Activated T-helper 17 cell treated with anti-CD3 and anti-CD28 coated beads, Interleukin-2, amount 50 U/mL, for 72 hours (primary cell): ENCODE results near the gene CRPPA. TPM values are rescaled to one million over a fixed set of nuclear protein-coding genes. Genes with fewer than 3 reads are reported as not detected.
A peak's percentile ranks its signal among the peaks of the same experiment; 100 is the strongest.
"Not testable (repeated sequence)": the region's sequence is repeated elsewhere in the genome, so short reads cannot be mapped to it uniquely, and the experiment has no call there.

ENCODE experiments used
- ATAC-seq: fragments of 150-1000 bp; cut with Tn5 transposase; replicated peaks from 2 replicates; pipeline ENCODE4 v1.10.0; 2021; ENCODE audit warnings: mild to moderate bottlenecking, moderate library complexity
- H3K27ac Mint-ChIP-seq: one replicate; pipeline ENCODE4 v1.8.0; 2022; ENCODE audit warnings: mixed read lengths
- H3K27me3 Mint-ChIP-seq: one replicate; pipeline ENCODE4 v1.8.0; 2022; ENCODE audit warnings: mixed read lengths
- H3K36me3 Mint-ChIP-seq: one replicate; pipeline ENCODE4 v1.8.0; 2022; ENCODE audit warnings: low read depth, mild to moderate bottlenecking, mixed read lengths
- H3K4me1 Mint-ChIP-seq: one replicate; pipeline ENCODE4 v1.8.0; 2022; ENCODE audit warnings: mixed read lengths
- H3K4me3 Mint-ChIP-seq: one replicate; pipeline ENCODE4 v1.8.0; 2022; ENCODE audit warnings: mild to moderate bottlenecking, mixed read lengths
- H3K9me3 Mint-ChIP-seq: one replicate; pipeline ENCODE4 v1.8.0; 2022; ENCODE audit warnings: mixed read lengths
- total RNA-seq, 2 donors: library from RNA; stranded (reverse); gene quantifications; one replicate each; pipeline ENCODE4 v1.2.3, GENCODE V29; 2022

CRPPA gene
- under 1 TPM; 0.65 to 0.93 TPM for total RNA-seq

GRCh38 chr7:16421333-16422102, at the start of gene CRPPA:
TSS of gene CRPPA (minus strand) at chr7:16421538. CDS start at chr7:16421322, 216 bp downstream.
- H3K27me3 Mint-ChIP-seq = no peaks in the 10 kb centered on the region
- peak within 1 kb of the TSS; percentile 98 for H3K27ac Mint-ChIP-seq
- H3K36me3 Mint-ChIP-seq = peaks cover 6% of the 10 kb centered on the region
- ATAC-seq = peak; percentile 34
- no peaks in the 10 kb centered on the region for H3K9me3 Mint-ChIP-seq
- peaks cover 17% of the 10 kb centered on the region for H3K4me1 Mint-ChIP-seq
- H3K4me3 Mint-ChIP-seq = peak within 1 kb of the TSS; percentile 95

- no peak for ATAC-seq
- H3K4me1 Mint-ChIP-seq = no peaks in the 10 kb centered on the region
- no peak within 1 kb of the TSS for H3K4me3 Mint-ChIP-seq
- no peak within 1 kb of the TSS for H3K27ac Mint-ChIP-seq
- no peaks in the 10 kb centered on the region for H3K9me3 Mint-ChIP-seq
- no peaks in the 10 kb centered on the region for H3K27me3 Mint-ChIP-seq
- no peaks in the 10 kb centered on the region for H3K36me3 Mint-ChIP-seq
Observed at GRCh38 chr7:16465469-16466361, 44.4 kb upstream of the CRPPA start, which contains the start of gene SOSTDC1. TSS of gene SOSTDC1 (minus strand) at chr7:16465738. CDS start at chr7:16465668, 70 bp downstream.

DNA sequence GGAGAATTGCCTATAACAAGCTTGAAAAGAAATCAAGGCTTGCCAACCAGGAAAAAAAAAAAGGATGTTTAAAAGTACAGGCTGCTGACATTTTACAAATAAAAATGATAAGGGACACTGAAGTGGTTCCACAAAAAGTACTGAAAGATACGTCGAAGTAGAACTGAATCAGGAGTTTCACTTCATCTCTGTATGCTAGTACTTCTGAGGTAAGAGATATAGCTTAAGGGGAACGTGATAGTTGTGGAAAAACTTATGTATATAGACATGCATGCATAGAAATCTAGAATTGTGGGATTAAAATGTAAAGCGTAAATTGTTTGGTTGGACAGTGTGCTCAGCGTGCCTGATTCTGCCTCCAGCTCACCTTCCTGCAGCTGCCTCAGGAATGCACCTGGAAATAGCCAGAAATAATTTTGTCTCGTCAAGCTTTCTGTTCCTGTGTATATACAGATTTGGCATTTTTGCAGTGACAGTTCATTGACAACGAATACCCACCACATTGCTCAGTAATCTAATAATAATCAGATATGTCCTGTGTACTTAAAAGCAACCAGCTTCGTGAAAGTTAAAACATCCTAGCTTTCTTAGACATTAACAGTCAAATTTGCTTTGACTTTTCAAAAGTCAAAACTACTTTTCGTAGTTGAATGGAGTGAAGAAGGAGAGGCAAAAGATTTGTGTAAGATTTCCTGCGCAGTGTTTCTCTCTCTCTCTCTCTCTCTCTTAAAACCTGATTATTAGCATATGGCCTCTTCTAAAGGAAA, 42.8 kb upstream of the CRPPA start:
- no peaks in the 10 kb centered on the region for H3K4me1 Mint-ChIP-seq
- H3K27ac Mint-ChIP-seq = no peak overlapping the region
- no peak for ATAC-seq
- no peaks in the 10 kb centered on the region for H3K9me3 Mint-ChIP-seq
- H3K36me3 Mint-ChIP-seq = no peaks in the 10 kb centered on the region
- no peak overlapping the region for H3K4me3 Mint-ChIP-seq
- H3K27me3 Mint-ChIP-seq = no peaks in the 10 kb centered on the region

DNA sequence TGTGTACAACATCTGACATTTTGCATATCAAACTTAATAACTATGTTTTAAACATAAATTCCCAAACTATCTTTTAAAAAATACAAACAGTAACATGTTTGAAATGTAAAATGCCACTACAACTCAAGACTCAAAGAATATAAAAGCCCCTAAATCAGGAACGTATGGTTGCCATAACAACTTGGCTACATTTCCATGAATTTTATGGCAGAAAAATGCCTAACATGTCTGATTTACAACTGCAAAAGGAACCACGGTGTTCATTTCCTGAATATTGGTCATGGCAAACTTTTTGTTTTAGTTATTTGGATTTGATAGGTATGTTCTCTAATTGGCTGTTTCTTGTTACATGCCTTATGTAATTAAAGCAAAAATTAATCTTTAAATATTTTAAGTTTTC, 42.2 kb upstream of the CRPPA start:
- no peak for ATAC-seq
- Mint-ChIP-seq H3K36me3 (no peaks in the 10 kb centered on the region), H3K4me3 (no peak overlapping the region), H3K27ac (no peak overlapping the region), H3K4me1 (no peaks in the 10 kb centered on the region), H3K9me3 (no peaks in the 10 kb centered on the region), H3K27me3 (no peaks in the 10 kb centered on the region)

DNA sequence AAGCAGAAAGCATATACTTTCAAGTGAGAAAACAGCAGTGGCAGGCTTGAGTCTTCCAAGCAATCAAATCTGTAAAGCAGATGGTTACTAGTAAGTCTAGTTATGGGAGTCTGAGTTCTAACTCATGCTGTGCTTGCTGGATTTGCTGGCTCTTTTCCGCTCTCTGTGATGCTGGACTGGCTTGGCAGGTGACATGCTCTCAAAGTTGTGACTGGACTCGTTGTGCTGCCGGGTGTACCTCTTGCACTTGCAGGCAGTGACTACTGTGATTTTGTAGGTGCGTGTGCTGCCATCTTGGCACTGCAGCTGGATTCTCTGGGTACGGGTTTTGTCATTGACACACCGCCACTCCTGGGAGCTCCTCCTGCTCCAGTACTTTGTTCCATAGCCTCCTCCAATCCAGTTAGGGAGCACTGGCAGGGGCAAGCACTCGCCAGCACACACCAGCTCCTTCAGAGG, 41.1 kb upstream of the CRPPA start:
- H3K4me1 Mint-ChIP-seq = no peaks in the 10 kb centered on the region
- H3K27ac Mint-ChIP-seq = no peak overlapping the region
- H3K36me3 Mint-ChIP-seq = no peaks in the 10 kb centered on the region
- ATAC-seq = no peak
- no peaks in the 10 kb centered on the region for H3K9me3 Mint-ChIP-seq
- no peaks in the 10 kb centered on the region for H3K27me3 Mint-ChIP-seq
- no peak overlapping the region for H3K4me3 Mint-ChIP-seq

- H3K9me3 Mint-ChIP-seq = no peaks in the 10 kb centered on the region
- H3K27me3 Mint-ChIP-seq = no peaks in the 10 kb centered on the region
- H3K27ac Mint-ChIP-seq = no peak overlapping the region
- no peak for ATAC-seq
- H3K4me1 Mint-ChIP-seq = no peaks in the 10 kb centered on the region
- H3K36me3 Mint-ChIP-seq = no peaks in the 10 kb centered on the region
- no peak overlapping the region for H3K4me3 Mint-ChIP-seq
Observed at GRCh38 chr7:16460789-16461493, 39.6 kb upstream of the CRPPA start.

GRCh38 chr7:16456303-16456702, 35.0 kb upstream of the CRPPA start:
- not testable (repeated sequence) for H3K9me3 Mint-ChIP-seq, H3K27ac Mint-ChIP-seq, H3K4me3 Mint-ChIP-seq, ATAC-seq, H3K27me3 Mint-ChIP-seq, H3K36me3 Mint-ChIP-seq, H3K4me1 Mint-ChIP-seq

- Mint-ChIP-seq H3K27me3 (no peaks in the 10 kb centered on the region), H3K4me1 (no peaks in the 10 kb centered on the region), H3K27ac (no peak overlapping the region), H3K36me3 (no peaks in the 10 kb centered on the region), H3K9me3 (no peaks in the 10 kb centered on the region), H3K4me3 (no peak overlapping the region)
- ATAC-seq = no peak
Observed at GRCh38 chr7:16455591-16455990, 34.3 kb upstream of the CRPPA start.

- no peak for ATAC-seq
- no peak overlapping the region for H3K4me3 Mint-ChIP-seq
- no peaks in the 10 kb centered on the region for H3K27me3 Mint-ChIP-seq
- no peak overlapping the region for H3K27ac Mint-ChIP-seq
- no peaks in the 10 kb centered on the region for H3K4me1 Mint-ChIP-seq
- no peaks in the 10 kb centered on the region for H3K9me3 Mint-ChIP-seq
- no peaks in the 10 kb centered on the region for H3K36me3 Mint-ChIP-seq
Observed at GRCh38 chr7:16450366-16450765, 29.0 kb upstream of the CRPPA start.

DNA sequence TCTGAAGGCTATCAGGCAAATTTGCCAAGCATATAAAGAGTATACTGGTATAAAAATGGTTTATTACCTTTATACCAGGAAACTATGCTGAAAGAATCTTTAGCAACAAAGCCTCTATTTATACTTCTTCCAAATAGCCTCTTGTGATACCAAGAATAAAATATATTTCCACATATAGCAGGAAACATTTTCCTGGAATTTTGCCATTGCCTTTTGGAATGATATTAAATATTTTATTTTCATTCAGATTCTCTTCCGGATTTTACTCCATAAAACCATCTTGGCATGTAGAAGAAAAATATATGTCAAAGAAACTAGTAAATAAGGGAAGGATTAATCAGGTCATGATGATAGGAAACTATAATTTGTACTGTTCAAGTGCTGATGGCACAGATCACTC, 26.5 kb upstream of the CRPPA start:
- H3K36me3 Mint-ChIP-seq = no peaks in the 10 kb centered on the region
- no peaks in the 10 kb centered on the region for H3K27me3 Mint-ChIP-seq
- no peaks in the 10 kb centered on the region for H3K4me1 Mint-ChIP-seq
- ATAC-seq = no peak
- no peaks in the 10 kb centered on the region for H3K9me3 Mint-ChIP-seq
- no peak overlapping the region for H3K27ac Mint-ChIP-seq
- H3K4me3 Mint-ChIP-seq = no peak overlapping the region

DNA sequence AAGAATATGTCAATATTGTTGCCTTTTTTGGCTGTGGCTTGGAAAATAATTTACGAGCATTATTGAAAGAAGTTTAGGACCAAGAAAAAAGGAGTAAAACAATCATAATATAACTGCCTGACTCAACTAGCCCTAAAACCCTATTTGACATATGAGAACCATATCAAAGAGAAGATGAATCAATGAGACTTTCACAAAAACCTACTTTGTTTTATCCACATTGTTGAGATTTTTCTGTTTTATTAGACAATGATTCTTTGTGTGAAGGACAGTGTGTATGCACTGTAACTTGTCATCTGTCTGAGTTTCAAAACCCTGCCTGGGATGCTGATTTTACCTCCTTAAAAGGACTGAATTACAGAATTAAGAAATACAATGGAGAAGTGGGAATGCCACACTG, 25.2 kb upstream of the CRPPA start:
- Mint-ChIP-seq H3K27ac (no peak overlapping the region), H3K4me3 (no peak overlapping the region), H3K4me1 (no peaks in the 10 kb centered on the region), H3K9me3 (no peaks in the 10 kb centered on the region), H3K27me3 (peaks cover under 1% of the 10 kb centered on the region), H3K36me3 (no peaks in the 10 kb centered on the region)
- no peak for ATAC-seq

DNA sequence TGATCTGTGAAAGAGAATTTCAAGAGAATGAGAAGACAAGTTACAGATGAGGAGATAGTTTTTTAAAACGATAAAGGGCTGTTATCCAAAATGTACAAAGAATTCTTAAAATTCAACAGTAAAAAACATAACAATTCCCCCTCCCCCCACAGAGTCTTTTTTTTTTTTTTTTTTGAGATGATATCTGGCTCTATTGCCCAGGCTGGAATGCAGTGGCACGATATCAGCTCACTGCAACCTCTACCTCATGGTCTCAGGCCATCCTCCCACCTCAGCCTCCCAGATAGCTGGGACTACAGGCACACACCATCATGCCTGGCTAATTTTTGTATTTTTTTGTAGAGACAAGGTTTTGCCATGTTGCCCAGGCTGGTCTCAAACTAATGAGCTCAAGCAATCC, 22.5 kb upstream of the CRPPA start:
- not testable (repeated sequence) for H3K27me3 Mint-ChIP-seq, H3K4me3 Mint-ChIP-seq, H3K9me3 Mint-ChIP-seq, H3K36me3 Mint-ChIP-seq, H3K27ac Mint-ChIP-seq, ATAC-seq, H3K4me1 Mint-ChIP-seq

GRCh38 chr7:16438988-16439387, 17.6 kb upstream of the CRPPA start:
- H3K27ac Mint-ChIP-seq = no peak overlapping the region
- peaks cover 5% of the 10 kb centered on the region for H3K27me3 Mint-ChIP-seq
- no peak for ATAC-seq
- no peak overlapping the region for H3K4me3 Mint-ChIP-seq
- no peaks in the 10 kb centered on the region for H3K4me1 Mint-ChIP-seq
- H3K9me3 Mint-ChIP-seq = no peaks in the 10 kb centered on the region
- no peaks in the 10 kb centered on the region for H3K36me3 Mint-ChIP-seq

DNA sequence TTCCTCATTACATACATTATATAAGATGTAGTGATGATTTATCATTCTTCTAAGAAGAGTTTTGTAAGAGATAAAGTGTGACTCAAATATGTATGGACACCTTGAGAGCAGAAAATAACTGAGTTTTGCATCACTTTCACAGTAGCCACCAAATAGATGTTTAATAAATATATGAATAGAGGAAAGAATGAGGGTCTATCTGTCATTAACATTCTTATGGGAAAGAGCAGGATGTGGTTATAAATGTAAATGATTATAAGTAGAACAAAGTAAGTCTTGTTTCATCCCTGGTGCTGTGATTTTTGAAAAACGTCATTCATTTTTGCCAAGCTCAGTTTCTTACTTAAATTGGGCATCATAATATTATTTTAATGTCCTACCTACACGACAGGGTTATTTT, 15.0 kb upstream of the CRPPA start:
- Mint-ChIP-seq H3K36me3 (no peaks in the 10 kb centered on the region), H3K4me3 (no peak overlapping the region), H3K27ac (no peak overlapping the region), H3K27me3 (peaks cover 3% of the 10 kb centered on the region), H3K9me3 (no peaks in the 10 kb centered on the region), H3K4me1 (no peaks in the 10 kb centered on the region)
- no peak for ATAC-seq
